Trophoblast cell (in vitro differentiated cells and primary cell): ENCODE data around the gene DCTD.

Source experiments
- DNase-seq, 2 donors: peaks; one replicate each; pipeline ENCODE4 v3.0.0-alpha.2; 2016
- H2AFZ ChIP-seq: 2 replicates; pipeline ENCODE4 v1.6.1; 2013; ENCODE audit warnings: low read length, moderate library complexity, mild to moderate bottlenecking; ENCODE audit not compliant: insufficient read depth, poor library complexity
- H2AK5ac ChIP-seq: 2 replicates; pipeline ENCODE4 v1.6.1; 2013; ENCODE audit warnings: mild to moderate bottlenecking, low read length
- H2BK120ac ChIP-seq: 2 replicates; pipeline ENCODE4 v1.6.1; 2013; ENCODE audit warnings: low read length, mild to moderate bottlenecking, moderate library complexity; ENCODE audit not compliant: insufficient read depth, poor library complexity
- H2BK12ac ChIP-seq: 2 replicates; pipeline ENCODE4 v1.6.1; 2013; ENCODE audit warnings: mild to moderate bottlenecking, low read length, moderate library complexity
- H2BK5ac ChIP-seq: 2 replicates; pipeline ENCODE4 v1.6.1; 2013; ENCODE audit warnings: low read length, low read depth, moderate library complexity, mild to moderate bottlenecking; ENCODE audit not compliant: poor library complexity
- H3K14ac ChIP-seq: 2 replicates; pipeline ENCODE4 v1.6.1; 2013; ENCODE audit warnings: mild to moderate bottlenecking, low read length
- H3K18ac ChIP-seq: 2 replicates; pipeline ENCODE4 v1.6.1; 2013; ENCODE audit warnings: mild to moderate bottlenecking, low read length
- H3K23ac ChIP-seq: 2 replicates; pipeline ENCODE4 v1.6.1; 2013; ENCODE audit warnings: low read length
- H3K27ac ChIP-seq: 2 replicates; pipeline ENCODE4 v1.5.1; 2013; ENCODE audit warnings: low read depth, mild to moderate bottlenecking, inconsistent platforms, low read length, moderate library complexity
- H3K27me3 ChIP-seq: 2 replicates; pipeline ENCODE4 v1.6.1; 2013; ENCODE audit warnings: inconsistent platforms, mild to moderate bottlenecking, low read length, moderate library complexity; ENCODE audit not compliant: insufficient read depth
- H3K36me3 ChIP-seq, 2 experiments: 1 replicate in 1 of 2; 2 replicates in 1 of 2; pipeline ENCODE4 v1.6.1; 2013; ENCODE audit warnings: low read length in 2 of 2, mild to moderate bottlenecking in 2 of 2, moderate library complexity in 1 of 2; ENCODE audit not compliant: insufficient read depth in 2 of 2, control insufficient read depth in 1 of 2
- H3K4ac ChIP-seq: 2 replicates; pipeline ENCODE4 v1.6.1; 2013; ENCODE audit warnings: low read depth, mild to moderate bottlenecking, low read length, moderate library complexity
- H3K4me1 ChIP-seq, 2 experiments: 1 replicate in 1 of 2; 2 replicates in 1 of 2; pipeline ENCODE4 v1.6.1; 2013; ENCODE audit warnings: low read length in 2 of 2, mild to moderate bottlenecking in 2 of 2, moderate library complexity in 1 of 2; ENCODE audit not compliant: insufficient read depth in 2 of 2, control insufficient read depth in 1 of 2
- H3K4me2 ChIP-seq: 2 replicates; pipeline ENCODE4 v1.6.1; 2013; ENCODE audit warnings: inconsistent platforms, mild to moderate bottlenecking, low read length, moderate library complexity
- H3K4me3 ChIP-seq: 2 replicates; pipeline ENCODE4 v1.5.1; 2013; ENCODE audit warnings: mild to moderate bottlenecking, low read depth, low read length, inconsistent platforms
- H3K79me1 ChIP-seq: one replicate; pipeline ENCODE4 v1.6.1; 2013; ENCODE audit warnings: low read length
- H3K79me2 ChIP-seq: 2 replicates; pipeline ENCODE4 v1.6.1; 2013; ENCODE audit warnings: low read length, mild to moderate bottlenecking; ENCODE audit not compliant: control insufficient read depth, insufficient read depth, poor library complexity
- H3K9ac ChIP-seq: 2 replicates; pipeline ENCODE4 v1.6.1; 2013; ENCODE audit warnings: mild to moderate bottlenecking, low read length
- H3K9me3 ChIP-seq: 2 replicates; pipeline ENCODE4 v1.6.1; 2013; ENCODE audit warnings: low read depth, mild to moderate bottlenecking, control low read depth, inconsistent platforms, low read length; ENCODE audit not compliant: insufficient read depth
- H4K12ac ChIP-seq: 2 replicates; pipeline ENCODE4 v1.6.1; 2013; ENCODE audit warnings: low read depth, mild to moderate bottlenecking, low read length, moderate library complexity
- H4K8ac ChIP-seq: 2 replicates; pipeline ENCODE4 v1.6.1; 2013; ENCODE audit warnings: low read depth, mild to moderate bottlenecking, low read length, moderate library complexity
- H4K91ac ChIP-seq: one replicate; pipeline ENCODE4 v1.6.1; 2013; ENCODE audit warnings: low read depth, mild to moderate bottlenecking, low read length, moderate library complexity
- WGBS: extraction: QIAGEN DNeasy Blood & Tissue Kit; methylation state at CpG from one replicate; pipeline ENCODE4 v1.1.7; 2013; ENCODE audit warnings: missing lambda C conversion rate; ENCODE audit not compliant: insufficient read length, insufficient coverage; ENCODE audit errors: extremely low coverage; 5-methylcytosine and 5-hydroxymethylcytosine counted together

The DCTD gene

DNA sequence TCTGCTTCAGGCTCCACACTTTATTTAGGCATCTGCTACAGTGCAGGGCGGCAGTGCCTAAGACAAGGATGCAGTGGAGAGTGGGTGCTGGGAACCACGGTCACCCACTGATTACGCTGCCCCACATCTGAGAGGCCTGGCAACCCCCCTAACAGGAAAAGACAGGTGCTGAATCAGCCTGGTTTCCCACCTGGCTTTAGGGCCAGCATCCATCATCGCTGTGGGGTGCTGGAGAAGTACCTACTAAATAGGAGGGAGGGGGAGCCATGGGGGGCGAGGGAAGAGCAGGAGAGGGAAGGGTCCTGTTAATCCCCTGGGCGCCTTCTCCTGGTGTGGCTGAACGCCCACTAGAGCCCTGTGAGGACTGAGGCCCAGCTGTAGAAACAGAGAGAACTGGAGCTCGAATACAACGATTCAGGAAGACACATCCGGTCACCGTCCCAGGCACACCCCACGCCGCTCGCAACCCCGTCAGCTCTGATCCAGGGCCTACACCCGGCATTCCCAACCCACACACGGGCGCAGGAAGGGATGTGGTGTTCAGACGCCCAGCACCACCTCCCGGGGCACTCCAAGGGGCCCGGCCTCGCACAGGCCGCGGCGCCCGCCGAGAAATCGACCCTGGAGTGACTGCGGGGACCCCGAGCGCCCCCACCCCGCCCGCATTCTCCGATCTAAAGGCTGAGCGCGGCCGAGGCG, 554 bp downstream of the DCTD start:
- Histone ChIP-seq H3K36me3 (peaks cover 3 to 9% of the 10 kb centered on the region in 2 experiments), H2AFZ (peak overlapping the region; percentile 87), H3K27me3 (no peaks in the 10 kb centered on the region), H3K4me2 (peak overlapping the region; percentile 67), H3K9me3 (no peaks in the 10 kb centered on the region), H3K79me2 (peaks cover 11% of the 10 kb centered on the region), H4K91ac (peak overlapping the region; percentile 95), H2AK5ac (peak overlapping the region; percentile 90), H3K79me1 (peaks cover 25% of the 10 kb centered on the region), H4K12ac (peak overlapping the region; percentile 89), H2BK120ac (peak overlapping the region; percentile 79), H3K4ac (peak overlapping the region; percentile 82), H3K18ac (peak overlapping the region; percentile 93), H3K4me3 (peak overlapping the region; percentile 86), H3K23ac (no peak overlapping the region), H2BK5ac (peak overlapping the region; percentile 38), H2BK12ac (peak overlapping the region; percentile 64), H3K27ac (peak overlapping the region; percentile 88), H3K9ac (peak overlapping the region; percentile 88), H4K8ac (peak overlapping the region; percentile 96), H3K4me1 (peaks cover 26 to 28% of the 10 kb centered on the region in 2 experiments), H3K14ac (peak overlapping the region; percentile 97)
- DNase-seq, result peak in 1 of 2 donors; percentile 39
- WGBS, result no CpG with 5 or more reads among the region's 38 CpGs

DNA sequence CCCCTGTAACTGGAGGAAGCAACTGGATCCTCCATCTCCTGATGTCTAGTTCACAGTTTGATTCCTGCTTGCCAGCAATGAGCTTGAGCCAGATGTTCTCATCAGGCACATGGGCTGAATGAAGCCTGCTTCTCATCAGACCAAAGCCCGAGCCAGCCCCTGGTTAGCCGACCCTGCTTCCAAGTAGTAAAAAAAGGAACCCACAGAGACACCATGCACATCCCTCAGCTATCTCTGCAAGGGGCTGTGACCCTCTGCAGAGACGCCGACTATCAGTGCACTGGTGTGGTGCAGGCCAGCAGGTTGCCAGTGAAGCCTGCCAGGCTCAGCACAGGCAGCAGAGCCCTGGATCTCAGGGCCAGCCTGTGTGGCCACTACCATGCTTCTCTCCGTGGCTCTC, 2.8 kb downstream of the DCTD start:
- Histone ChIP-seq H2BK12ac (peak overlapping the region; percentile 33), H3K4me1 (peaks cover 26 to 28% of the 10 kb centered on the region in 2 experiments), H3K9ac (no peak overlapping the region), H3K23ac (no peak overlapping the region), H3K27me3 (no peaks in the 10 kb centered on the region), H4K8ac (no peak overlapping the region), H3K79me1 (peaks cover 25% of the 10 kb centered on the region), H3K4ac (no peak overlapping the region), H2AFZ (no peak overlapping the region), H3K9me3 (no peaks in the 10 kb centered on the region), H2BK120ac (peak overlapping the region; percentile 14), H4K12ac (peak overlapping the region; percentile 35), H3K18ac (no peak overlapping the region), H2AK5ac (no peak overlapping the region), H3K27ac (peak overlapping the region; percentile 71), H3K36me3 (peaks cover 8 to 15% of the 10 kb centered on the region in 2 experiments), H3K79me2 (peaks cover 11% of the 10 kb centered on the region), H3K4me2 (no peak overlapping the region), H4K91ac (peak overlapping the region; percentile 21), H3K14ac (peak overlapping the region; percentile 20), H3K4me3 (no peak overlapping the region), H2BK5ac (peak overlapping the region; percentile 7)
- no CpG with 5 or more reads among the region's 5 CpGs for WGBS
- no peak for DNase-seq

DNA sequence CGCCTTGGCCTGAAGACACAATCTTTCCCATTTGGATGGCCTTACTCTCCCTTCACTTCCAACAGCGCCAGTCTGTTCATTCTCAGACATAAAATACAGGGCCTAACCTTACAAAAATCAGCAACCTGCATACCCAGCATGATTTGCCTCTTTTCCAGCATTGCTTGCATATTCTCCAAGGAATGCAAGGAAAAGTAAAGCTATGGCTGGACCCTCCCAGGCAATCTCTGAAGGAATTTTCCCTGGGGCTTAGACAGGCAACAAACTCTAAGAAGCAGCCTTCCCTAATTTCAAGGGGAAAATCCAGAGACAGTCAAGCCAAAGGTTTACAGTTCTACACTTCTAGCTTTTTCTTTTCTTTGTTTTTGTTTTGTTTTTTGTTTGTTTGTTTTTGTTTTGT, 3.6 kb downstream of the DCTD start:
- Histone ChIP-seq H3K4ac (no peak overlapping the region), H3K4me1 (peaks cover 26 to 28% of the 10 kb centered on the region in 2 experiments), H3K36me3 (peaks cover 8 to 15% of the 10 kb centered on the region in 2 experiments), H3K23ac (no peak overlapping the region), H2AK5ac (no peak overlapping the region), H3K9me3 (no peaks in the 10 kb centered on the region), H3K18ac (no peak overlapping the region), H3K14ac (no peak overlapping the region), H4K91ac (no peak overlapping the region), H3K4me2 (no peak overlapping the region), H3K27me3 (no peaks in the 10 kb centered on the region), H3K9ac (no peak overlapping the region), H2BK120ac (no peak overlapping the region), H3K79me2 (peaks cover 11% of the 10 kb centered on the region), H4K8ac (no peak overlapping the region), H2BK12ac (no peak overlapping the region), H3K79me1 (peaks cover 25% of the 10 kb centered on the region), H2BK5ac (no peak overlapping the region), H4K12ac (no peak overlapping the region), H2AFZ (no peak overlapping the region), H3K4me3 (no peak overlapping the region), H3K27ac (peak overlapping the region; percentile 88)
- DNase-seq, result peak; percentile 69 to 86
- WGBS, result no CpG with 5 or more reads among the region's 2 CpGs

DNA sequence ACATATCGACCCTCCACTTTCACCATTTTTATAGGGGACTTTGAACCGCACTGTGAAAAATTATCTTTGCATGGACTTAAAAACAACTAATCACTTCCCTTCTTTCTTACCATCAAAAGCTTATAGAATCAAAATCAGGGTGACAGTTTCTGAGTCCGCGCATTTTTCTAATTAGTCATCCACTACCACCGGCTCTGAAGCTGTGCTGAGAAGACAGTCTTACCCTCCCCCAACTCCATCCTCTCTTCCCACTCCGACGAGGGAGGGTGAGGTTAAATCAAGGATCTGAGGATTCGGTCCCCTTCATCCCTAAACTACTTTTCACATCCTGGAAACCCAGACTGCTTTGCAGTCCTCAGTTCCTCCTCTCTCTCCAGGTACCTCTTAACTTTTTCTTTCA, 4.2 kb downstream of the DCTD start:
- Histone ChIP-seq H3K36me3 (peaks cover 8 to 15% of the 10 kb centered on the region in 2 experiments), H3K27ac (peak overlapping the region; percentile 88), H3K4me1 (peaks cover 26% of the 10 kb centered on the region in 2 experiments), H3K9me3 (no peaks in the 10 kb centered on the region), H3K9ac (no peak overlapping the region), H3K4me2 (peak overlapping the region; percentile 3), H3K27me3 (no peaks in the 10 kb centered on the region), H2BK5ac (peak overlapping the region; percentile 77), H4K91ac (peak overlapping the region; percentile 63), H2BK12ac (peak overlapping the region; percentile 75), H2BK120ac (peak overlapping the region; percentile 64), H3K79me2 (peaks cover 11% of the 10 kb centered on the region), H4K12ac (no peak overlapping the region), H3K14ac (peak overlapping the region; percentile 32), H3K4ac (peak overlapping the region; percentile 8), H2AK5ac (no peak overlapping the region), H4K8ac (no peak overlapping the region), H3K4me3 (no peak overlapping the region), H3K23ac (no peak overlapping the region), H3K79me1 (peaks cover 25% of the 10 kb centered on the region), H2AFZ (no peak overlapping the region), H3K18ac (peak overlapping the region; percentile 63)
- no peak for DNase-seq
- no CpG with 5 or more reads among the region's 8 CpGs for WGBS
